ENCODE measurements around the gene EFCAB5.

DNA sequence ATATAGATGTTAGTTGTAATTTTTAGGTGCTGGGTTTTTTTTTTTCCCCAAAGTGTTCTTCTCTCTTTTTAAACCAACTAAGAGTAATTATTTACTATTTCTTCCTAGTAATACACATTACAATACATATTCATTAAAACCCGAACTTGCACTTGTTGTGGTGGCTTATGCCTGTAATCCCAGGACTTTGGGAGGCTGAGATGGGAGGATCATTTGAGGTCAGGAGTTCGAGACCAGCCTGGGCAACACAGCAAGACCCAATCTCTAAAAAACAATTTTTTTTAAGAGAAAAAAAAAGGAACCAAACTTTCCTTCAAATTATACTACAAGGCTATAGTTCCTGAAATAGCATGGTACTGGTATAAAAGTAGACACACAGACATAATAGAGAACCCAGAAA lies 3.8 kb downstream of the EFCAB5 start:
- TF ChIP-seq, protein P1, sequence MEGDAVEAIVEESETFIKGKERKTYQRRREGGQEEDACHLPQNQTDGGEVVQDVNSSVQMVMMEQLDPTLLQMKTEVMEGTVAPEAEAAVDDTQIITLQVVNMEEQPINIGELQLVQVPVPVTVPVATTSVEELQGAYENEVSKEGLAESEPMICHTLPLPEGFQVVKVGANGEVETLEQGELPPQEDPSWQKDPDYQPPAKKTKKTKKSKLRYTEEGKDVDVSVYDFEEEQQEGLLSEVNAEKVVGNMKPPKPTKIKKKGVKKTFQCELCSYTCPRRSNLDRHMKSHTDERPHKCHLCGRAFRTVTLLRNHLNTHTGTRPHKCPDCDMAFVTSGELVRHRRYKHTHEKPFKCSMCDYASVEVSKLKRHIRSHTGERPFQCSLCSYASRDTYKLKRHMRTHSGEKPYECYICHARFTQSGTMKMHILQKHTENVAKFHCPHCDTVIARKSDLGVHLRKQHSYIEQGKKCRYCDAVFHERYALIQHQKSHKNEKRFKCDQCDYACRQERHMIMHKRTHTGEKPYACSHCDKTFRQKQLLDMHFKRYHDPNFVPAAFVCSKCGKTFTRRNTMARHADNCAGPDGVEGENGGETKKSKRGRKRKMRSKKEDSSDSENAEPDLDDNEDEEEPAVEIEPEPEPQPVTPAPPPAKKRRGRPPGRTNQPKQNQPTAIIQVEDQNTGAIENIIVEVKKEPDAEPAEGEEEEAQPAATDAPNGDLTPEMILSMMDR (conservative IDR thresholded peaks at IDR 0.05; ENCODE audit: low read depth in 2 of 2), result no peak
- TF ChIP-seq POLR2AphosphoS5 (IDR thresholded peaks at IDR 0.05; ENCODE audit: low read depth) (no peak), EZH2 (IDR thresholded peaks at IDR 0.05; ENCODE audit: low read depth, unreplicated experiment) (no peak), CREB1 (CRISPR knock-in tag; IDR thresholded peaks at IDR 0.05; ENCODE audit: low read depth) (no peak), EZH2phosphoT487 (IDR thresholded peaks at IDR 0.05; ENCODE audit: unreplicated experiment) (no peak), ZNF114 (CRISPR knock-in tag; IDR thresholded peaks at IDR 0.05) (no peak), JUNB (IDR thresholded peaks at IDR 0.05; ENCODE audit: unreplicated experiment) (no peak)
- TF ChIP-seq, protein P2, sequence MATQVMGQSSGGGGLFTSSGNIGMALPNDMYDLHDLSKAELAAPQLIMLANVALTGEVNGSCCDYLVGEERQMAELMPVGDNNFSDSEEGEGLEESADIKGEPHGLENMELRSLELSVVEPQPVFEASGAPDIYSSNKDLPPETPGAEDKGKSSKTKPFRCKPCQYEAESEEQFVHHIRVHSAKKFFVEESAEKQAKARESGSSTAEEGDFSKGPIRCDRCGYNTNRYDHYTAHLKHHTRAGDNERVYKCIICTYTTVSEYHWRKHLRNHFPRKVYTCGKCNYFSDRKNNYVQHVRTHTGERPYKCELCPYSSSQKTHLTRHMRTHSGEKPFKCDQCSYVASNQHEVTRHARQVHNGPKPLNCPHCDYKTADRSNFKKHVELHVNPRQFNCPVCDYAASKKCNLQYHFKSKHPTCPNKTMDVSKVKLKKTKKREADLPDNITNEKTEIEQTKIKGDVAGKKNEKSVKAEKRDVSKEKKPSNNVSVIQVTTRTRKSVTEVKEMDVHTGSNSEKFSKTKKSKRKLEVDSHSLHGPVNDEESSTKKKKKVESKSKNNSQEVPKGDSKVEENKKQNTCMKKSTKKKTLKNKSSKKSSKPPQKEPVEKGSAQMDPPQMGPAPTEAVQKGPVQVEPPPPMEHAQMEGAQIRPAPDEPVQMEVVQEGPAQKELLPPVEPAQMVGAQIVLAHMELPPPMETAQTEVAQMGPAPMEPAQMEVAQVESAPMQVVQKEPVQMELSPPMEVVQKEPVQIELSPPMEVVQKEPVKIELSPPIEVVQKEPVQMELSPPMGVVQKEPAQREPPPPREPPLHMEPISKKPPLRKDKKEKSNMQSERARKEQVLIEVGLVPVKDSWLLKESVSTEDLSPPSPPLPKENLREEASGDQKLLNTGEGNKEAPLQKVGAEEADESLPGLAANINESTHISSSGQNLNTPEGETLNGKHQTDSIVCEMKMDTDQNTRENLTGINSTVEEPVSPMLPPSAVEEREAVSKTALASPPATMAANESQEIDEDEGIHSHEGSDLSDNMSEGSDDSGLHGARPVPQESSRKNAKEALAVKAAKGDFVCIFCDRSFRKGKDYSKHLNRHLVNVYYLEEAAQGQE (IDR thresholded peaks at IDR 0.05; ENCODE audit: unreplicated experiment), result no peak
- TF ChIP-seq, protein P3, sequence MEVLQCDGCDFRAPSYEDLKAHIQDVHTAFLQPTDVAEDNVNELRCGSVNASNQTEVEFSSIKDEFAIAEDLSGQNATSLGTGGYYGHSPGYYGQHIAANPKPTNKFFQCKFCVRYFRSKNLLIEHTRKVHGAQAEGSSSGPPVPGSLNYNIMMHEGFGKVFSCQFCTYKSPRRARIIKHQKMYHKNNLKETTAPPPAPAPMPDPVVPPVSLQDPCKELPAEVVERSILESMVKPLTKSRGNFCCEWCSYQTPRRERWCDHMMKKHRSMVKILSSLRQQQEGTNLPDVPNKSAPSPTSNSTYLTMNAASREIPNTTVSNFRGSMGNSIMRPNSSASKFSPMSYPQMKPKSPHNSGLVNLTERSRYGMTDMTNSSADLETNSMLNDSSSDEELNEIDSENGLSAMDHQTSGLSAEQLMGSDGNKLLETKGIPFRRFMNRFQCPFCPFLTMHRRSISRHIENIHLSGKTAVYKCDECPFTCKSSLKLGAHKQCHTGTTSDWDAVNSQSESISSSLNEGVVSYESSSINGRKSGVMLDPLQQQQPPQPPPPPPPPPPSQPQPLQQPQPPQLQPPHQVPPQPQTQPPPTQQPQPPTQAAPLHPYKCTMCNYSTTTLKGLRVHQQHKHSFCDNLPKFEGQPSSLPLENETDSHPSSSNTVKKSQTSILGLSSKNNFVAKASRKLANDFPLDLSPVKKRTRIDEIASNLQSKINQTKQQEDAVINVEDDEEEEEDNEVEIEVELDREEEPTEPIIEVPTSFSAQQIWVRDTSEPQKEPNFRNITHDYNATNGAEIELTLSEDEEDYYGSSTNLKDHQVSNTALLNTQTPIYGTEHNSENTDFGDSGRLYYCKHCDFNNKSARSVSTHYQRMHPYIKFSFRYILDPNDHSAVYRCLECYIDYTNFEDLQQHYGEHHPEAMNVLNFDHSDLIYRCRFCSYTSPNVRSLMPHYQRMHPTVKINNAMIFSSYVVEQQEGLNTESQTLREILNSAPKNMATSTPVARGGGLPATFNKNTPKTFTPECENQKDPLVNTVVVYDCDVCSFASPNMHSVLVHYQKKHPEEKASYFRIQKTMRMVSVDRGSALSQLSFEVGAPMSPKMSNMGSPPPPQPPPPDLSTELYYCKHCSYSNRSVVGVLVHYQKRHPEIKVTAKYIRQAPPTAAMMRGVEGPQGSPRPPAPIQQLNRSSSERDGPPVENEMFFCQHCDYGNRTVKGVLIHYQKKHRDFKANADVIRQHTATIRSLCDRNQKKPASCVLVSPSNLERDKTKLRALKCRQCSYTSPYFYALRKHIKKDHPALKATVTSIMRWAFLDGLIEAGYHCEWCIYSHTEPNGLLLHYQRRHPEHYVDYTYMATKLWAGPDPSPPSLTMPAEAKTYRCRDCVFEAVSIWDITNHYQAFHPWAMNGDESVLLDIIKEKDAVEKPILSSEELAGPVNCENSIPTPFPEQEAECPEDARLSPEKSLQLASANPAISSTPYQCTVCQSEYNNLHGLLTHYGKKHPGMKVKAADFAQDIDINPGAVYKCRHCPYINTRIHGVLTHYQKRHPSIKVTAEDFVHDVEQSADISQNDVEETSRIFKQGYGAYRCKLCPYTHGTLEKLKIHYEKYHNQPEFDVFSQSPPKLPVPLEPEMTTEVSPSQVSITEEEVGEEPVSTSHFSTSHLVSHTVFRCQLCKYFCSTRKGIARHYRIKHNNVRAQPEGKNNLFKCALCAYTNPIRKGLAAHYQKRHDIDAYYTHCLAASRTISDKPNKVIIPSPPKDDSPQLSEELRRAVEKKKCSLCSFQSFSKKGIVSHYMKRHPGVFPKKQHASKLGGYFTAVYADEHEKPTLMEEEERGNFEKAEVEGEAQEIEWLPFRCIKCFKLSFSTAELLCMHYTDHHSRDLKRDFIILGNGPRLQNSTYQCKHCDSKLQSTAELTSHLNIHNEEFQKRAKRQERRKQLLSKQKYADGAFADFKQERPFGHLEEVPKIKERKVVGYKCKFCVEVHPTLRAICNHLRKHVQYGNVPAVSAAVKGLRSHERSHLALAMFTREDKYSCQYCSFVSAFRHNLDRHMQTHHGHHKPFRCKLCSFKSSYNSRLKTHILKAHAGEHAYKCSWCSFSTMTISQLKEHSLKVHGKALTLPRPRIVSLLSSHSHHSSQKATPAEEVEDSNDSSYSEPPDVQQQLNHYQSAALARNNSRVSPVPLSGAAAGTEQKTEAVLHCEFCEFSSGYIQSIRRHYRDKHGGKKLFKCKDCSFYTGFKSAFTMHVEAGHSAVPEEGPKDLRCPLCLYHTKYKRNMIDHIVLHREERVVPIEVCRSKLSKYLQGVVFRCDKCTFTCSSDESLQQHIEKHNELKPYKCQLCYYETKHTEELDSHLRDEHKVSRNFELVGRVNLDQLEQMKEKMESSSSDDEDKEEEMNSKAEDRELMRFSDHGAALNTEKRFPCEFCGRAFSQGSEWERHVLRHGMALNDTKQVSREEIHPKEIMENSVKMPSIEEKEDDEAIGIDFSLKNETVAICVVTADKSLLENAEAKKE (CRISPR knock-in tag; IDR thresholded peaks at IDR 0.05), result no peak
- TF ChIP-seq, protein P4, sequence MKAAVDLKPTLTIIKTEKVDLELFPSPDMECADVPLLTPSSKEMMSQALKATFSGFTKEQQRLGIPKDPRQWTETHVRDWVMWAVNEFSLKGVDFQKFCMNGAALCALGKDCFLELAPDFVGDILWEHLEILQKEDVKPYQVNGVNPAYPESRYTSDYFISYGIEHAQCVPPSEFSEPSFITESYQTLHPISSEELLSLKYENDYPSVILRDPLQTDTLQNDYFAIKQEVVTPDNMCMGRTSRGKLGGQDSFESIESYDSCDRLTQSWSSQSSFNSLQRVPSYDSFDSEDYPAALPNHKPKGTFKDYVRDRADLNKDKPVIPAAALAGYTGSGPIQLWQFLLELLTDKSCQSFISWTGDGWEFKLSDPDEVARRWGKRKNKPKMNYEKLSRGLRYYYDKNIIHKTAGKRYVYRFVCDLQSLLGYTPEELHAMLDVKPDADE (IDR thresholded peaks at IDR 0.05), result no peak

Data from GM23338 (cell line).